Measurements from ENCODE around the gene ANKRD16. TPM values are rescaled to one million over a fixed set of nuclear protein-coding genes. Genes with fewer than 3 reads are reported as not detected.

The ANKRD16 gene
- total and polyA plus RNA-seq, 2 of the 13 experiments (the other 11 are each of a cell fraction or from before 2014, with no cell fraction given): 8.0 to 11.4 TPM

DNA sequence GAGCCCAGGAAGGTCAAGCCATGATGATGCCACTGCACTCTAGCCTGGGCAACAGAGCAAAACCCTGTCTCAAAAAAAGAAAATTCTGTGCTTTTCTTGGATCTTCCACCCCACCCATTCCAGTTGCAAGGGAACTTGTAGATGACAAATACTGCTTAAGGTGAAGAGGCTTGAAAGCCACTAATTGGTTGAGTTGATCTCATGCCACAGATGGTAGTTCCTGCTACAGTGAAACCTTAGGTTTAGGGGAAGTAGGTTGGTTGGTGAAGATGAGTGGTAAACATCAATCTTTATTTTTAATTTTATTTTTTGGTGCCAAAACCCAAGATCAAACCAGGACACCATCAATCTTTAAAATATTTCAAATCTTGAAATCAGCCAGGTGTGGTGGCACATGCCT is 73.5 kb downstream of the ANKRD16 start:
- TF ChIP-seq, protein P1, sequence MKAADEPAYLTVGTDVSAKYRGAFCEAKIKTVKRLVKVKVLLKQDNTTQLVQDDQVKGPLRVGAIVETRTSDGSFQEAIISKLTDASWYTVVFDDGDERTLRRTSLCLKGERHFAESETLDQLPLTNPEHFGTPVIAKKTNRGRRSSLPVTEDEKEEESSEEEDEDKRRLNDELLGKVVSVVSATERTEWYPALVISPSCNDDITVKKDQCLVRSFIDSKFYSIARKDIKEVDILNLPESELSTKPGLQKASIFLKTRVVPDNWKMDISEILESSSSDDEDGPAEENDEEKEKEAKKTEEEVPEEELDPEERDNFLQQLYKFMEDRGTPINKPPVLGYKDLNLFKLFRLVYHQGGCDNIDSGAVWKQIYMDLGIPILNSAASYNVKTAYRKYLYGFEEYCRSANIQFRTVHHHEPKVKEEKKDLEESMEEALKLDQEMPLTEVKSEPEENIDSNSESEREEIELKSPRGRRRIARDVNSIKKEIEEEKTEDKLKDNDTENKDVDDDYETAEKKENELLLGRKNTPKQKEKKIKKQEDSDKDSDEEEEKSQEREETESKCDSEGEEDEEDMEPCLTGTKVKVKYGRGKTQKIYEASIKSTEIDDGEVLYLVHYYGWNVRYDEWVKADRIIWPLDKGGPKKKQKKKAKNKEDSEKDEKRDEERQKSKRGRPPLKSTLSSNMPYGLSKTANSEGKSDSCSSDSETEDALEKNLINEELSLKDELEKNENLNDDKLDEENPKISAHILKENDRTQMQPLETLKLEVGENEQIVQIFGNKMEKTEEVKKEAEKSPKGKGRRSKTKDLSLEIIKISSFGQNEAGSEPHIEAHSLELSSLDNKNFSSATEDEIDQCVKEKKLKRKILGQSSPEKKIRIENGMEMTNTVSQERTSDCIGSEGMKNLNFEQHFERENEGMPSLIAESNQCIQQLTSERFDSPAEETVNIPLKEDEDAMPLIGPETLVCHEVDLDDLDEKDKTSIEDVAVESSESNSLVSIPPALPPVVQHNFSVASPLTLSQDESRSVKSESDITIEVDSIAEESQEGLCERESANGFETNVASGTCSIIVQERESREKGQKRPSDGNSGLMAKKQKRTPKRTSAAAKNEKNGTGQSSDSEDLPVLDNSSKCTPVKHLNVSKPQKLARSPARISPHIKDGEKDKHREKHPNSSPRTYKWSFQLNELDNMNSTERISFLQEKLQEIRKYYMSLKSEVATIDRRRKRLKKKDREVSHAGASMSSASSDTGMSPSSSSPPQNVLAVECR (CRISPR knock-in tag; IDR thresholded peaks at IDR 0.05; ENCODE audit: borderline replicate concordance): no peak
- TF ChIP-seq ZFAT (CRISPR knock-in tag; conservative IDR thresholded peaks at IDR 0.05) (no peak), SETDB1 (CRISPR knock-in tag; IDR thresholded peaks at IDR 0.05; ENCODE audit: borderline replicate concordance) (no peak), JDP2 (CRISPR knock-in tag; IDR thresholded peaks at IDR 0.05; ENCODE audit: borderline replicate concordance) (no peak), SATB2 (CRISPR knock-in tag; IDR thresholded peaks at IDR 0.05) (no peak), SP140L (CRISPR knock-in tag; IDR thresholded peaks at IDR 0.05; ENCODE audit: borderline replicate concordance) (no peak), MEF2D (CRISPR knock-in tag; IDR thresholded peaks at IDR 0.05) (no peak), MIER2 (CRISPR knock-in tag; IDR thresholded peaks at IDR 0.05) (no peak), MTF2 (CRISPR knock-in tag; IDR thresholded peaks at IDR 0.05; ENCODE audit: borderline replicate concordance) (no peak), ZNF224 (CRISPR knock-in tag; IDR thresholded peaks at IDR 0.05) (no peak), ZFP90 (CRISPR knock-in tag; IDR thresholded peaks at IDR 0.05; ENCODE audit: borderline replicate concordance) (no peak), MAFK (conservative IDR thresholded peaks at IDR 0.05 in 1 of 2, IDR thresholded peaks at IDR 0.05 in 1 of 2; ENCODE audit: low read length in 2 of 2) (no peak)
- TF ChIP-seq, protein P2, sequence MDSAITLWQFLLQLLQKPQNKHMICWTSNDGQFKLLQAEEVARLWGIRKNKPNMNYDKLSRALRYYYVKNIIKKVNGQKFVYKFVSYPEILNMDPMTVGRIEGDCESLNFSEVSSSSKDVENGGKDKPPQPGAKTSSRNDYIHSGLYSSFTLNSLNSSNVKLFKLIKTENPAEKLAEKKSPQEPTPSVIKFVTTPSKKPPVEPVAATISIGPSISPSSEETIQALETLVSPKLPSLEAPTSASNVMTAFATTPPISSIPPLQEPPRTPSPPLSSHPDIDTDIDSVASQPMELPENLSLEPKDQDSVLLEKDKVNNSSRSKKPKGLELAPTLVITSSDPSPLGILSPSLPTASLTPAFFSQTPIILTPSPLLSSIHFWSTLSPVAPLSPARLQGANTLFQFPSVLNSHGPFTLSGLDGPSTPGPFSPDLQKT (CRISPR knock-in tag; IDR thresholded peaks at IDR 0.05; ENCODE audit: borderline replicate concordance): no peak
- CTCF ChIA-PET (ENCODE audit: low intra/inter-chr PET ratio, low total read pairs): no interaction called here

More for the DNA sequence above, 73.5 kb downstream of the ANKRD16 start:
- no TSS peak for BruUV-seq (replicated peaks)
- in situ Hi-C loops (cut with HindIII; ENCODE audit: extremely low pct_ligation_motif_present, low pct_unique_long_range_greater_than_20kb) (loop anchor here (10.0 kb wide), 1 partner anchor 59 kb away; no protein-coding TSS in a partner anchor), intact Hi-C loops (cut with micrococcal nuclease; ENCODE audit: unreplicated experiment) (no loop called here)
- peaks cover 24% of the 10 kb centered on the region for H3K79me2 ChIP-seq (ENCODE audit: insufficient read depth, low read length)
- H3K9me3 ChIP-seq (ENCODE audit: low read length): no peaks in the 10 kb centered on the region
- DNase-seq (ENCODE audit: low spot score) (no peak), FAIRE-seq (no peak), ATAC-seq (no peak)
- peaks cover 54% of the 10 kb centered on the region for H3K4me1 ChIP-seq (ENCODE audit: insufficient read depth, low read length)
- H3K9ac ChIP-seq (ENCODE audit: insufficient read depth, low read depth, low read length): no peak overlapping the region
- H3K4me3 ChIP-seq (replicated peaks in 1 of 3; ENCODE audit: insufficient read depth in 1 of 3, low read depth in 2 of 3, low read length in 3 of 3): no peak overlapping the region
- no peak overlapping the region for H3K4me2 ChIP-seq (ENCODE audit: low read depth, low read length)
- H4K20me1 ChIP-seq (ENCODE audit: insufficient read depth, low read length): peaks cover 15% of the 10 kb centered on the region
- H3K27me3 ChIP-seq (ENCODE audit: control insufficient read depth in 1 of 2, insufficient read depth in 2 of 2, low read length in 2 of 2): peaks cover 0 to 3% of the 10 kb centered on the region in 2 experiments; a peak in 1 of 5 replicates
- POLR2A ChIA-PET: no interaction called here
- H3K36me3 ChIP-seq (replicated peaks in 1 of 2; ENCODE audit: control insufficient read depth in 1 of 2, insufficient read depth in 2 of 2, low read length in 2 of 2): no peaks in the 10 kb centered on the region
- no peak overlapping the region for H3K27ac ChIP-seq (ENCODE audit: extremely low read length, insufficient read depth, low read length)
- no peak overlapping the region for H2AFZ ChIP-seq (ENCODE audit: low read length)
